K562 (cell line): ENCODE data around the gene MAP3K6. TPM values are rescaled to one million over a fixed set of nuclear protein-coding genes. Genes with fewer than 3 reads are reported as not detected.
A peak's percentile ranks its signal among the peaks of the same experiment; 100 is the strongest.

Source experiments
- CBX3 ChIP-seq, 2 experiments: IDR thresholded peaks; 1 replicate in 1 of 2; 2 replicates in 1 of 2; pipeline ENCODE4 v1.6.1; 2012; ENCODE audit warnings: inconsistent platforms in 2 of 2, low read length in 2 of 2, borderline replicate concordance in 1 of 2, control low read depth in 1 of 2
- GATA2 ChIP-seq: sonication (generic); formaldehyde crosslinking; IDR thresholded peaks from 2 replicates; pipeline ENCODE4 v1.4.0; 2020; ENCODE audit warnings: mild to moderate bottlenecking, missing genetic modification reagents
- POLR2G ChIP-seq: fragments of 200-400 bp; formaldehyde crosslinking; IDR thresholded peaks from 2 replicates; pipeline ENCODE4 v1.6.1; 2017; ENCODE audit warnings: low read depth, mild to moderate bottlenecking, antibody characterized with exemption, low read length, moderate library complexity
- polyA plus RNA-seq, 8 experiments: library from polyadenylated mRNA; depleted of rRNA in 4 of 8; stranded (reverse) in 5 of 8; unstranded in 3 of 8; fragments of >200 nt; fragmentation: Nextera tagmentation in 2 of 8; fragmentation: Illumina TruSeq in 1 of 8; extraction: Ambion mirVana in 2 of 8; extraction: Trizol in 1 of 8; gene quantifications; 2 replicates each; pipeline versions ENCODE4 v1.2.1 to v1.2.3, GENCODE V29; 2011 to 2014; ENCODE audit warnings: inconsistent platforms in 1 of 8, missing spikeins in 1 of 8
- total RNA-seq, 7 experiments: library from RNA; depleted of rRNA in 6 of 7; stranded (reverse); fragments of >200 nt in 6 of 7; fragmentation: Illumina TruSeq in 2 of 7; extraction: Trizol in 2 of 7; gene quantifications; 2 replicates each; pipeline versions ENCODE4 v1.2.1 to v1.2.3, GENCODE V29; 2011 to 2021; ENCODE audit warnings: low replicate concordance in 1 of 7
- TF ChIP-seq, protein P1 (sequence below), 2 experiments: fragments of 450-650 bp; formaldehyde crosslinking in 1 of 2; IDR thresholded peaks; 2 replicates each; pipeline versions ENCODE4 v1.4.0 to v1.6.1; 2014 to 2020; ENCODE audit warnings: mild to moderate bottlenecking in 2 of 2, borderline replicate concordance in 1 of 2, low read depth in 1 of 2
- TF ChIP-seq, protein P2 (sequence below): fragments of 450-650 bp; formaldehyde crosslinking; IDR thresholded peaks from 2 replicates; pipeline ENCODE4 v1.4.0; 2020; ENCODE audit warnings: mild to moderate bottlenecking, moderate library complexity

Gene MAP3K6
- total and polyA plus RNA-seq, 9 of the 15 experiments (the other 6 are each of a cell fraction or from before 2014, with no cell fraction given), result 0.99 to 21.9 (median 7.0) TPM

DNA sequence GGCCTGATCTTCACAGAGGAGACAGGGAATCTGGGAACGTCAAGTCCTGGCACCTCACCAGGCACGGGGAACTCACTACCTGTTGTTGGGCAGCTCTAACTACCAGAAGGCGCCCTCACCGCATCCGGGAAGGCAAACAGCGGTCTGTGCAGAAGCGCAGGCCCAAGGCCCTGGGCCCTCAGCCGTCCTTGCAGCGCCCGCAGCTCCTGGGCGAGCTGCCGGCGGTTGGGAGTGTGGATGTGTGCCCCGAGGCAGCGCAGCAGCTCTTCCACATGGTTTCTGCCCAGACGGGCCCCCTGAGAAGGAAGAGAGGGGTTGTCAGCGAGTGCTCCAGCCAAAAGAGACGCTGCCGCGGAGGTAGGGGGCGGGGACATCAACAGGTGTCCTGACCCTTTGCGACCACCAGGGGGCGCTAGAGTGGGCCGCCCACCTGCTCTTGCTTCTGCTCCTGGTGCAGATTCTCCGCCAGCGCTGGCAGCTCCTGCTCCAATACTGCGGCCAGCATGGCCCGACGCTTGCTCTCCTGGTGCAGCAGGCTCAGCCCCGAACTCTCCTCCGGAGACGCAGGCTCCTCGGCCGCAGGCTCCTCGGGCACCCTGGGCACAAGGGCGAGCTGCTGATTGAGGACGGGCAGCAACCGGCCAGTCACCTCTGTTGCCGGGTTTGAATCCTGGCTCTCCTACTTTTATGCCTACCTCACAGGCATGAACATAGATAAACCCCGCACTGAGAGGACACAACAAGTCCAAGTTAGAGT, 9.3 kb downstream of the MAP3K6 start (continued):
- TF ChIP-seq, protein P1, sequence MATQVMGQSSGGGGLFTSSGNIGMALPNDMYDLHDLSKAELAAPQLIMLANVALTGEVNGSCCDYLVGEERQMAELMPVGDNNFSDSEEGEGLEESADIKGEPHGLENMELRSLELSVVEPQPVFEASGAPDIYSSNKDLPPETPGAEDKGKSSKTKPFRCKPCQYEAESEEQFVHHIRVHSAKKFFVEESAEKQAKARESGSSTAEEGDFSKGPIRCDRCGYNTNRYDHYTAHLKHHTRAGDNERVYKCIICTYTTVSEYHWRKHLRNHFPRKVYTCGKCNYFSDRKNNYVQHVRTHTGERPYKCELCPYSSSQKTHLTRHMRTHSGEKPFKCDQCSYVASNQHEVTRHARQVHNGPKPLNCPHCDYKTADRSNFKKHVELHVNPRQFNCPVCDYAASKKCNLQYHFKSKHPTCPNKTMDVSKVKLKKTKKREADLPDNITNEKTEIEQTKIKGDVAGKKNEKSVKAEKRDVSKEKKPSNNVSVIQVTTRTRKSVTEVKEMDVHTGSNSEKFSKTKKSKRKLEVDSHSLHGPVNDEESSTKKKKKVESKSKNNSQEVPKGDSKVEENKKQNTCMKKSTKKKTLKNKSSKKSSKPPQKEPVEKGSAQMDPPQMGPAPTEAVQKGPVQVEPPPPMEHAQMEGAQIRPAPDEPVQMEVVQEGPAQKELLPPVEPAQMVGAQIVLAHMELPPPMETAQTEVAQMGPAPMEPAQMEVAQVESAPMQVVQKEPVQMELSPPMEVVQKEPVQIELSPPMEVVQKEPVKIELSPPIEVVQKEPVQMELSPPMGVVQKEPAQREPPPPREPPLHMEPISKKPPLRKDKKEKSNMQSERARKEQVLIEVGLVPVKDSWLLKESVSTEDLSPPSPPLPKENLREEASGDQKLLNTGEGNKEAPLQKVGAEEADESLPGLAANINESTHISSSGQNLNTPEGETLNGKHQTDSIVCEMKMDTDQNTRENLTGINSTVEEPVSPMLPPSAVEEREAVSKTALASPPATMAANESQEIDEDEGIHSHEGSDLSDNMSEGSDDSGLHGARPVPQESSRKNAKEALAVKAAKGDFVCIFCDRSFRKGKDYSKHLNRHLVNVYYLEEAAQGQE (IDR thresholded peaks at IDR 0.05; ENCODE audit: borderline replicate concordance), result peak; percentile 80
- TF ChIP-seq, protein P1 (CRISPR knock-in tag; IDR thresholded peaks at IDR 0.05; ENCODE audit: low read depth), result no peak
- TF ChIP-seq, protein P2, sequence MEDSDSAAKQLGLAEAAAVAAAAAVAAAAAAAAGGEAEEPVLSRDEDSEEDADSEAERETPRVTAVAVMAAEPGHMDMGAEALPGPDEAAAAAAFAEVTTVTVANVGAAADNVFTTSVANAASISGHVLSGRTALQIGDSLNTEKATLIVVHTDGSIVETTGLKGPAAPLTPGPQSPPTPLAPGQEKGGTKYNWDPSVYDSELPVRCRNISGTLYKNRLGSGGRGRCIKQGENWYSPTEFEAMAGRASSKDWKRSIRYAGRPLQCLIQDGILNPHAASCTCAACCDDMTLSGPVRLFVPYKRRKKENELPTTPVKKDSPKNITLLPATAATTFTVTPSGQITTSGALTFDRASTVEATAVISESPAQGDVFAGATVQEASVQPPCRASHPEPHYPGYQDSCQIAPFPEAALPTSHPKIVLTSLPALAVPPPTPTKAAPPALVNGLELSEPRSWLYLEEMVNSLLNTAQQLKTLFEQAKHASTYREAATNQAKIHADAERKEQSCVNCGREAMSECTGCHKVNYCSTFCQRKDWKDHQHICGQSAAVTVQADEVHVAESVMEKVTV (CRISPR knock-in tag), result peak; percentile 45; the same call in 1 of the 2 replicates
- TF ChIP-seq POLR2G, result peak; percentile 31; the same call in 1 of the 2 replicates
- 0 out of 3 replicates have a peak, but pooled peaks of 1 of the 2 experiments have one; percentile 30 for TF ChIP-seq CBX3 (IDR thresholded peaks at IDR 0.05; ENCODE audit: borderline replicate concordance in 1 of 2, low read length in 2 of 2)
- no peak for TF ChIP-seq GATA2 (CRISPR knock-in tag)
